Liver (tissue), 9 donors: Measurements from ENCODE around the gene KIF21A. TPM values are rescaled to one million over a fixed set of nuclear protein-coding genes. Genes with fewer than 3 reads are reported as not detected.
A peak's percentile ranks its signal among the peaks of the same experiment; 100 is the strongest.

Experiments
- DNase-seq: peaks from one replicate; pipeline ENCODE4 v3.0.0-alpha.2; 2017; ENCODE audit warnings: low spot score
- H3K27ac ChIP-seq, 2 donors: one replicate each; pipeline ENCODE4 v1.7.0; 2013; ENCODE audit warnings: inconsistent platforms in 2 of 2, low read length in 2 of 2, control low read depth in 1 of 2, low read depth in 1 of 2, mild to moderate bottlenecking in 1 of 2
- H3K27me3 ChIP-seq, 4 donors: one replicate each; pipeline versions ENCODE4 v1.6.1 to v1.7.0; 2013; ENCODE audit warnings: low read length in 3 of 4, inconsistent platforms in 1 of 4, mild to moderate bottlenecking in 1 of 4, moderate library complexity in 1 of 4; ENCODE audit not compliant: control insufficient read depth in 4 of 4, insufficient read depth in 4 of 4
- H3K36me3 ChIP-seq, 4 donors: one replicate each; pipeline versions ENCODE4 v1.6.1 to v1.7.0; 2013; ENCODE audit warnings: low read length in 3 of 4, mild to moderate bottlenecking in 3 of 4, low read depth in 1 of 4, moderate library complexity in 1 of 4; ENCODE audit not compliant: control insufficient read depth in 4 of 4, insufficient read depth in 3 of 4
- H3K4me1 ChIP-seq, 4 donors: one replicate each; pipeline versions ENCODE4 v1.6.1 to v1.7.0; 2013; ENCODE audit warnings: low read length in 3 of 4, mild to moderate bottlenecking in 3 of 4, moderate library complexity in 1 of 4; ENCODE audit not compliant: control insufficient read depth in 4 of 4, insufficient read depth in 4 of 4
- H3K4me3 ChIP-seq, 3 donors: one replicate each; pipeline versions ENCODE4 v1.6.1 to v1.7.0; 2013; ENCODE audit warnings: low read length in 3 of 3, control low read depth in 1 of 3, low read depth in 1 of 3, mild to moderate bottlenecking in 1 of 3
- H3K9ac ChIP-seq, 2 donors: one replicate each; pipeline ENCODE4 v1.7.0; 2013; ENCODE audit warnings: low read length in 2 of 2, mild to moderate bottlenecking in 2 of 2, moderate library complexity in 2 of 2, control low read depth in 1 of 2, low read depth in 1 of 2
- H3K9me3 ChIP-seq, 4 donors: one replicate each; pipeline versions ENCODE4 v1.6.1 to v1.7.0; 2013; ENCODE audit warnings: low read length in 3 of 4; ENCODE audit not compliant: control insufficient read depth in 4 of 4
- ATF3 ChIP-seq: IDR thresholded peaks from 2 replicates; pipeline ENCODE4 v1.6.1; 2016; ENCODE audit warnings: antibody characterized with exemption
- EGR1 ChIP-seq, 2 donors: IDR thresholded peaks; 2 replicates each; pipeline ENCODE4 v1.6.1; 2016 to 2018; ENCODE audit warnings: antibody characterized with exemption in 2 of 2, low read depth in 2 of 2
- FOXA1 ChIP-seq: IDR thresholded peaks from 2 replicates; pipeline ENCODE4 v1.6.1; 2016; ENCODE audit warnings: antibody characterized with exemption
- FOXA2 ChIP-seq: IDR thresholded peaks from 2 replicates; pipeline ENCODE4 v1.6.1; 2016; ENCODE audit warnings: antibody characterized with exemption
- GABPA ChIP-seq, 2 donors: IDR thresholded peaks in 1 of 2; conservative IDR thresholded peaks in 1 of 2; 2 replicates each; pipeline ENCODE4 v1.6.1; 2016; ENCODE audit warnings: antibody characterized with exemption in 2 of 2, mild to moderate bottlenecking in 1 of 2, moderate library complexity in 1 of 2
- HNF4A ChIP-seq, 2 donors: conservative IDR thresholded peaks; 2 replicates each; pipeline ENCODE4 v1.6.1; 2016; ENCODE audit warnings: antibody characterized with exemption in 2 of 2, mild to moderate bottlenecking in 2 of 2
- HNF4G ChIP-seq: IDR thresholded peaks from 2 replicates; pipeline ENCODE4 v1.6.1; 2016; ENCODE audit warnings: antibody characterized with exemption
- JUND ChIP-seq, 2 donors: IDR thresholded peaks; 2 replicates each; pipeline ENCODE4 v1.6.1; 2016; ENCODE audit warnings: antibody characterized with exemption in 2 of 2
- NR2F2 ChIP-seq: IDR thresholded peaks from 2 replicates; pipeline ENCODE4 v1.6.1; 2016; ENCODE audit warnings: antibody characterized with exemption
- REST ChIP-seq: IDR thresholded peaks from 2 replicates; pipeline ENCODE4 v1.6.1; 2016; ENCODE audit warnings: antibody characterized with exemption, mild to moderate bottlenecking
- RXRA ChIP-seq, 2 donors: IDR thresholded peaks; 2 replicates each; pipeline ENCODE4 v1.6.1; 2017 to 2018; ENCODE audit warnings: antibody characterized with exemption in 2 of 2, mild to moderate bottlenecking in 1 of 2
- SP1 ChIP-seq: IDR thresholded peaks from 2 replicates; pipeline ENCODE4 v1.6.1; 2018; ENCODE audit warnings: antibody characterized with exemption, mild to moderate bottlenecking
- TAF1 ChIP-seq: conservative IDR thresholded peaks from 2 replicates; pipeline ENCODE4 v1.6.1; 2016; ENCODE audit warnings: antibody characterized with exemption, mild to moderate bottlenecking
- YY1 ChIP-seq: IDR thresholded peaks from 2 replicates; pipeline ENCODE4 v1.6.1; 2016; ENCODE audit warnings: antibody characterized with exemption, mild to moderate bottlenecking
- ZBTB33 ChIP-seq: IDR thresholded peaks from 2 replicates; pipeline ENCODE4 v1.6.1; 2016; ENCODE audit warnings: antibody characterized with exemption
- WGBS: extraction: QIAGEN DNeasy Blood & Tissue Kit; methylation state at CpG from one replicate; pipeline ENCODE4 v1.1.7; 2013; 5-methylcytosine and 5-hydroxymethylcytosine counted together
- polyA plus RNA-seq, 2 donors: library from polyadenylated mRNA; stranded (reverse) in 1 of 2; unstranded in 1 of 2; fragments of 200-250 nt in 1 of 2; fragments of >200 nt in 1 of 2; fragmentation: Nextera tagmentation in 1 of 2; extraction: Ambion mirVana in 1 of 2; gene quantifications; one replicate each; pipeline versions ENCODE4 v1.2.1 to v1.2.3, GENCODE V29; 2013 to 2015
- total RNA-seq, 2 donors: library from RNA; depleted of rRNA; stranded (reverse); fragments of >200 nt; gene quantifications; one replicate each; pipeline ENCODE4 v1.2.3, GENCODE V29; 2014
- TF ChIP-seq, protein P1 (sequence below): fragments of 150-350 bp; IDR thresholded peaks from 2 replicates; pipeline ENCODE4 v1.5.1; 2017; ENCODE audit warnings: improper control_type of control experiment, low read depth, low read length; ENCODE audit not compliant: missing input control
- TF ChIP-seq, protein P2 (sequence below): IDR thresholded peaks from 2 replicates; pipeline ENCODE4 v1.6.1; 2016; ENCODE audit warnings: antibody characterized with exemption
- donor health status: healthy.
- donor health status: healthy.
- donor health status: healthy.
- donor health status: healthy.
- donor health status: healthy.

KIF21A gene
- total and polyA plus RNA-seq, 4 donors, result 9.1 to 47.4 (median 21.0) TPM

GRCh38 chr12:39327510-39327909, 115.4 kb downstream of the KIF21A start (continued):
- TF ChIP-seq YY1 (no peak), REST (no peak), SP1 (no peak), NR2F2 (no peak)

- Histone ChIP-seq H3K9me3 (no peaks in the 10 kb centered on the region), H3K27ac (no peak overlapping the region), H3K27me3 (no peaks in the 10 kb centered on the region), H3K9ac (no peak overlapping the region), H3K4me1 (peaks cover 0 to 2% (median 0%) of the 10 kb centered on the region in 4 donors), H3K36me3 (peaks cover 0 to 2% (median 2%) of the 10 kb centered on the region in 4 donors), H3K4me3 (no peak overlapping the region)
- WGBS, result 80% methylated on average over 3 of the region's 3 CpGs
- TF ChIP-seq ZBTB33 (no peak), FOXA2 (peak; percentile 18)
- no peak for DNase-seq
Measured at GRCh38 chr12:39319180-39319579, 123.7 kb downstream of the KIF21A start.

DNA sequence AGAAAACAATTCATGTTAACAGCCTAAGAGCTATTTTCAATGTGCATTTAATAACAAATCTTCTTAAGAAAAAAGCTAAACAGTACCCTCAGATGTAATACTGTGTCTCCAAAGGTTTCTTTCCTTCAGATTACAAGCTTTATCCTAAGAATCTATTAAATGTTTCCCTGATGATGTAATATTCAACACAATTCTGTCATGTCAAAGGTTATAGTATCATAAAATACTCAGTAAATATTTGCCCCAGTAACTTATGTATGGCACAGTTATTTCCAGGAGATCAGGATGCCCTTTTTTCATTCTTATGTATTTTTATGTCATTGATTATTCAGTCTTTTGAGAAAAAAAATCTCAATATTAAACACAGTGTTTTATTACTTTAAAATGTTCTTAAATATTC, 128.4 kb downstream of the KIF21A start:
- Histone ChIP-seq H3K27ac (no peak overlapping the region), H3K9me3 (no peaks in the 10 kb centered on the region), H3K4me1 (peaks cover 0 to 2% (median 0%) of the 10 kb centered on the region in 4 donors), H3K4me3 (no peak overlapping the region), H3K9ac (no peak overlapping the region), H3K27me3 (no peaks in the 10 kb centered on the region), H3K36me3 (peaks cover 0 to 9% (median under 1%) of the 10 kb centered on the region in 4 donors)
- DNase-seq, result no peak
- TF ChIP-seq, protein P1, sequence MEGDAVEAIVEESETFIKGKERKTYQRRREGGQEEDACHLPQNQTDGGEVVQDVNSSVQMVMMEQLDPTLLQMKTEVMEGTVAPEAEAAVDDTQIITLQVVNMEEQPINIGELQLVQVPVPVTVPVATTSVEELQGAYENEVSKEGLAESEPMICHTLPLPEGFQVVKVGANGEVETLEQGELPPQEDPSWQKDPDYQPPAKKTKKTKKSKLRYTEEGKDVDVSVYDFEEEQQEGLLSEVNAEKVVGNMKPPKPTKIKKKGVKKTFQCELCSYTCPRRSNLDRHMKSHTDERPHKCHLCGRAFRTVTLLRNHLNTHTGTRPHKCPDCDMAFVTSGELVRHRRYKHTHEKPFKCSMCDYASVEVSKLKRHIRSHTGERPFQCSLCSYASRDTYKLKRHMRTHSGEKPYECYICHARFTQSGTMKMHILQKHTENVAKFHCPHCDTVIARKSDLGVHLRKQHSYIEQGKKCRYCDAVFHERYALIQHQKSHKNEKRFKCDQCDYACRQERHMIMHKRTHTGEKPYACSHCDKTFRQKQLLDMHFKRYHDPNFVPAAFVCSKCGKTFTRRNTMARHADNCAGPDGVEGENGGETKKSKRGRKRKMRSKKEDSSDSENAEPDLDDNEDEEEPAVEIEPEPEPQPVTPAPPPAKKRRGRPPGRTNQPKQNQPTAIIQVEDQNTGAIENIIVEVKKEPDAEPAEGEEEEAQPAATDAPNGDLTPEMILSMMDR, result no peak
- TF ChIP-seq SP1 (no peak), YY1 (no peak), ATF3 (no peak), NR2F2 (no peak), HNF4G (no peak), FOXA1 (no peak), TAF1 (no peak), GABPA (IDR thresholded peaks at IDR 0.05 in 1 of 2, conservative IDR thresholded peaks at IDR 0.05 in 1 of 2) (no peak), EGR1 (IDR thresholded peaks at IDR 0.05; ENCODE audit: low read depth in 2 of 2) (no peak), JUND (IDR thresholded peaks at IDR 0.05) (no peak), RXRA (IDR thresholded peaks at IDR 0.05) (no peak), FOXA2 (no peak), REST (no peak), HNF4A (conservative IDR thresholded peaks at IDR 0.05) (no peak)
- TF ChIP-seq, protein P2, sequence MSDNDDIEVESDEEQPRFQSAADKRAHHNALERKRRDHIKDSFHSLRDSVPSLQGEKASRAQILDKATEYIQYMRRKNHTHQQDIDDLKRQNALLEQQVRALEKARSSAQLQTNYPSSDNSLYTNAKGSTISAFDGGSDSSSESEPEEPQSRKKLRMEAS, result no peak
